ENCODE data around the gene CCHCR1. TPM values are rescaled to one million over a fixed set of nuclear protein-coding genes. Genes with fewer than 3 reads are reported as not detected.

CCHCR1 gene
- polyA plus RNA-seq, 1 donor from 2014 or later = 19.7 TPM

- no peak overlapping the region for H2AFZ ChIP-seq (ENCODE audit: low read depth, low read length)
- TF ChIP-seq EZH2 (IDR thresholded peaks at IDR 0.05; ENCODE audit: borderline replicate concordance, insufficient read depth, low read length, poor library complexity, severe bottlenecking) (no peak), RAD21 (conservative IDR thresholded peaks at IDR 0.05) (no peak), POLR2AphosphoS5 (IDR thresholded peaks at IDR 0.05) (no peak)
Observed at GRCh38 chr6:31110825-31111582, 46.6 kb downstream of the CCHCR1 start.

GRCh38 chr6:31107052-31107451, 50.5 kb downstream of the CCHCR1 start:
- Histone ChIP-seq H3K4me3 (ENCODE audit: low read length) (no peak overlapping the region), H4K20me1 (ENCODE audit: insufficient read depth) (no peaks in the 10 kb centered on the region), H3K79me2 (replicated peaks; ENCODE audit: insufficient read depth, low read length) (no peaks in the 10 kb centered on the region), H2AFZ (ENCODE audit: low read depth, low read length) (no peak overlapping the region), H3K9me2 (ENCODE audit: insufficient read depth, low read length) (no peaks in the 10 kb centered on the region), H3K36me3 (ENCODE audit: insufficient read depth, low read length) (no peaks in the 10 kb centered on the region), H3K27me3 (ENCODE audit: insufficient read depth, low read depth, low read length) (no peaks in the 10 kb centered on the region), H3K9me3 (ENCODE audit: low read length) (no peaks in the 10 kb centered on the region), H3F3A (ENCODE audit: insufficient read depth, low read length, poor library complexity, severe bottlenecking) (no peaks in the 10 kb centered on the region), H3K4me2 (ENCODE audit: low read length) (no peak overlapping the region), H3K9ac (ENCODE audit: low read length) (no peak overlapping the region), H3K27ac (ENCODE audit: low read length) (no peak overlapping the region)
- TF ChIP-seq, protein P1, sequence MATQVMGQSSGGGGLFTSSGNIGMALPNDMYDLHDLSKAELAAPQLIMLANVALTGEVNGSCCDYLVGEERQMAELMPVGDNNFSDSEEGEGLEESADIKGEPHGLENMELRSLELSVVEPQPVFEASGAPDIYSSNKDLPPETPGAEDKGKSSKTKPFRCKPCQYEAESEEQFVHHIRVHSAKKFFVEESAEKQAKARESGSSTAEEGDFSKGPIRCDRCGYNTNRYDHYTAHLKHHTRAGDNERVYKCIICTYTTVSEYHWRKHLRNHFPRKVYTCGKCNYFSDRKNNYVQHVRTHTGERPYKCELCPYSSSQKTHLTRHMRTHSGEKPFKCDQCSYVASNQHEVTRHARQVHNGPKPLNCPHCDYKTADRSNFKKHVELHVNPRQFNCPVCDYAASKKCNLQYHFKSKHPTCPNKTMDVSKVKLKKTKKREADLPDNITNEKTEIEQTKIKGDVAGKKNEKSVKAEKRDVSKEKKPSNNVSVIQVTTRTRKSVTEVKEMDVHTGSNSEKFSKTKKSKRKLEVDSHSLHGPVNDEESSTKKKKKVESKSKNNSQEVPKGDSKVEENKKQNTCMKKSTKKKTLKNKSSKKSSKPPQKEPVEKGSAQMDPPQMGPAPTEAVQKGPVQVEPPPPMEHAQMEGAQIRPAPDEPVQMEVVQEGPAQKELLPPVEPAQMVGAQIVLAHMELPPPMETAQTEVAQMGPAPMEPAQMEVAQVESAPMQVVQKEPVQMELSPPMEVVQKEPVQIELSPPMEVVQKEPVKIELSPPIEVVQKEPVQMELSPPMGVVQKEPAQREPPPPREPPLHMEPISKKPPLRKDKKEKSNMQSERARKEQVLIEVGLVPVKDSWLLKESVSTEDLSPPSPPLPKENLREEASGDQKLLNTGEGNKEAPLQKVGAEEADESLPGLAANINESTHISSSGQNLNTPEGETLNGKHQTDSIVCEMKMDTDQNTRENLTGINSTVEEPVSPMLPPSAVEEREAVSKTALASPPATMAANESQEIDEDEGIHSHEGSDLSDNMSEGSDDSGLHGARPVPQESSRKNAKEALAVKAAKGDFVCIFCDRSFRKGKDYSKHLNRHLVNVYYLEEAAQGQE (IDR thresholded peaks at IDR 0.05; ENCODE audit: borderline replicate concordance) = no peak
- TF ChIP-seq RAD21 (conservative IDR thresholded peaks at IDR 0.05) (no peak), POLR2AphosphoS5 (IDR thresholded peaks at IDR 0.05) (no peak), EZH2 (IDR thresholded peaks at IDR 0.05; ENCODE audit: borderline replicate concordance, insufficient read depth, low read length, poor library complexity, severe bottlenecking) (no peak), EP300 (conservative IDR thresholded peaks at IDR 0.05; ENCODE audit: poor library complexity, severe bottlenecking) (no peak), MXI1 (conservative IDR thresholded peaks at IDR 0.05; ENCODE audit: poor library complexity, severe bottlenecking) (no peak), CTCF (IDR thresholded peaks at IDR 0.05; ENCODE audit: poor library complexity, severe bottlenecking) (no peak), TAF1 (IDR thresholded peaks at IDR 0.05; ENCODE audit: low read depth) (no peak), SMC3 (conservative IDR thresholded peaks at IDR 0.05; ENCODE audit: poor library complexity) (no peak)

More at GRCh38 chr6:31110825-31111582, 46.6 kb downstream of the CCHCR1 start:
- H3K36me3 ChIP-seq (ENCODE audit: insufficient read depth, low read length) = no peaks in the 10 kb centered on the region
- H3K4me2 ChIP-seq (ENCODE audit: low read length) = no peak overlapping the region
- no peaks in the 10 kb centered on the region for H3F3A ChIP-seq (ENCODE audit: insufficient read depth, low read length, poor library complexity, severe bottlenecking)
- H3K4me3 ChIP-seq (ENCODE audit: low read length) = no peak overlapping the region
- no peaks in the 10 kb centered on the region for H4K20me1 ChIP-seq (ENCODE audit: insufficient read depth)
- H3K79me2 ChIP-seq (replicated peaks; ENCODE audit: insufficient read depth, low read length) = no peaks in the 10 kb centered on the region
- no peaks in the 10 kb centered on the region for H3K9me2 ChIP-seq (ENCODE audit: insufficient read depth, low read length)
- no peak overlapping the region for H3K9ac ChIP-seq (ENCODE audit: low read length)
- H3K27me3 ChIP-seq (ENCODE audit: insufficient read depth, low read depth, low read length) = no peaks in the 10 kb centered on the region
- no peak overlapping the region for H3K27ac ChIP-seq (ENCODE audit: low read length)
- no peaks in the 10 kb centered on the region for H3K9me3 ChIP-seq (ENCODE audit: low read length)
